Prostate gland (tissue), 2 donors: ENCODE results near the gene CCDC71L.

Experiments
- POLR2AphosphoS5 ChIP-seq: sonication (generic); formaldehyde crosslinking; IDR thresholded peaks from one replicate; pipeline ENCODE4 v1.6.1; 2017; ENCODE audit warnings: antibody characterized with exemption
- TF ChIP-seq, protein P1 (sequence below), 4 experiments: fragments of 200-600 bp in 2 of 4; fragments of 450-650 bp in 2 of 4; sonication (generic) in 2 of 4; IDR thresholded peaks; 1 replicate in 3 of 4; 2 replicates in 1 of 4; pipeline ENCODE4 v1.5.1; 2016 to 2019; ENCODE audit warnings: antibody characterized with exemption in 4 of 4, mild to moderate bottlenecking in 2 of 4, moderate library complexity in 2 of 4

GRCh38 chr7:106679153-106679931, 18.4 kb upstream of the CCDC71L start:
- TF ChIP-seq, protein P1, sequence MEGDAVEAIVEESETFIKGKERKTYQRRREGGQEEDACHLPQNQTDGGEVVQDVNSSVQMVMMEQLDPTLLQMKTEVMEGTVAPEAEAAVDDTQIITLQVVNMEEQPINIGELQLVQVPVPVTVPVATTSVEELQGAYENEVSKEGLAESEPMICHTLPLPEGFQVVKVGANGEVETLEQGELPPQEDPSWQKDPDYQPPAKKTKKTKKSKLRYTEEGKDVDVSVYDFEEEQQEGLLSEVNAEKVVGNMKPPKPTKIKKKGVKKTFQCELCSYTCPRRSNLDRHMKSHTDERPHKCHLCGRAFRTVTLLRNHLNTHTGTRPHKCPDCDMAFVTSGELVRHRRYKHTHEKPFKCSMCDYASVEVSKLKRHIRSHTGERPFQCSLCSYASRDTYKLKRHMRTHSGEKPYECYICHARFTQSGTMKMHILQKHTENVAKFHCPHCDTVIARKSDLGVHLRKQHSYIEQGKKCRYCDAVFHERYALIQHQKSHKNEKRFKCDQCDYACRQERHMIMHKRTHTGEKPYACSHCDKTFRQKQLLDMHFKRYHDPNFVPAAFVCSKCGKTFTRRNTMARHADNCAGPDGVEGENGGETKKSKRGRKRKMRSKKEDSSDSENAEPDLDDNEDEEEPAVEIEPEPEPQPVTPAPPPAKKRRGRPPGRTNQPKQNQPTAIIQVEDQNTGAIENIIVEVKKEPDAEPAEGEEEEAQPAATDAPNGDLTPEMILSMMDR (IDR thresholded peaks at IDR 0.05), result no peak
- no peak for TF ChIP-seq POLR2AphosphoS5
